ENCODE measurements around the gene PTPRA.

GRCh38 chr20:2846698-2847097, 26.6 kb upstream of the PTPRA start:
- TF ChIP-seq SUZ12 (IDR thresholded peaks at IDR 0.05; ENCODE audit: extremely low read depth, insufficient read depth, insufficient read length) (no peak), ZNF274 (IDR thresholded peaks at IDR 0.05; ENCODE audit: low read depth, low read length) (no peak)

All from NT2/D1 (cell line).